AG04449 (cell line): ENCODE measurements around the gene C6orf132.

Experiments used
- CTCF ChIA-PET: fragments of 350-600 bp; formaldehyde crosslinking; extraction: SDS; loops from one replicate; lab custom pipeline; 2021; ENCODE audit warnings: antibody characterized with exemption; lab: Yijun Ruan, JAX
- POLR2A ChIA-PET: fragments of 400-600, 350-600 bp; formaldehyde crosslinking; extraction: SDS; loops from one replicate; lab custom pipeline; 2020; ENCODE audit warnings: antibody characterized with exemption, inconsistent platforms; lab: Yijun Ruan, JAX
- DNase-seq: peaks from one replicate; pipeline ENCODE4 v3.0.0-alpha.2; 2010; ENCODE audit warnings: low read depth, low spot score
- H3K4me3 ChIP-seq: 2 replicates; pipeline ENCODE4 v1.5.1; 2011; ENCODE audit warnings: low read depth, mild to moderate bottlenecking, control low read depth, low read length
- CTCF ChIP-seq: IDR thresholded peaks from one replicate; pipeline ENCODE4 v1.5.1; 2011; ENCODE audit warnings: mild to moderate bottlenecking, moderate library complexity, low read length, control low read depth, inconsistent platforms; ENCODE audit not compliant: insufficient read depth; ENCODE audit errors: missing control alignments

The C6orf132 gene

GRCh38 chr6:42088101-42088591, 54.3 kb downstream of the C6orf132 start:
- POLR2A ChIA-PET, result interaction anchor here (1.1 kb wide), 1 partner anchor 13 kb away, joined by 3 read pairs; no protein-coding TSS in a partner anchor
- TF ChIP-seq CTCF, result no peak
- CTCF ChIA-PET, result interaction anchor here (0.8 to 13.8 kb wide), 9 partner anchors 9 to 142 kb away, joined by 3 to 117 read pairs (median 6); no protein-coding TSS in a partner anchor
- no peak for DNase-seq
- H3K4me3 ChIP-seq, result no peak overlapping the region

- TF ChIP-seq CTCF, result peak; percentile 2
- ChIA-PET POLR2A (interaction anchor here (0.5 to 2.7 kb wide), 2 partner anchors 14 to 633 kb away, joined by 3 to 7 read pairs; no protein-coding TSS in a partner anchor), CTCF (interaction anchor here (0.9 to 13.8 kb wide), 9 partner anchors 8 to 461 kb away, joined by 3 to 117 read pairs (median 10); no protein-coding TSS in a partner anchor)
- no peak for DNase-seq
- H3K4me3 ChIP-seq, result no peak overlapping the region
These were observed 56.1 kb downstream of the C6orf132 start for GRCh38 chr6:42086046-42087035.

- CTCF ChIA-PET, result interaction anchor here (0.8 to 13.8 kb wide), 11 partner anchors 9 to 463 kb away, joined by 3 to 117 read pairs (median 7); partner anchors contain the start of gene TOMM6
These were observed 57.5 kb downstream of the C6orf132 start for GRCh38 chr6:42084889-42085288.

GRCh38 chr6:42083530-42083929, 58.9 kb downstream of the C6orf132 start:
- CTCF ChIA-PET, result interaction anchor here (0.9 to 13.8 kb wide), 10 partner anchors 7 to 296 kb away, joined by 3 to 276 read pairs (median 4); partner anchors contain the start of genes GUCA1A and TOMM6
- POLR2A ChIA-PET, result interaction anchor here (0.6 kb wide), 1 partner anchor 495 kb away, joined by 3 read pairs; no protein-coding TSS in a partner anchor
- TF ChIP-seq CTCF, result no peak
- DNase-seq, result no peak
- H3K4me3 ChIP-seq, result no peak overlapping the region

More at GRCh38 chr6:42084889-42085288, 57.5 kb downstream of the C6orf132 start:
- no peak overlapping the region for H3K4me3 ChIP-seq
- POLR2A ChIA-PET, result interaction anchor here (2.7 kb wide), 1 partner anchor 15 kb away, joined by 7 read pairs; no protein-coding TSS in a partner anchor
- no peak for DNase-seq
- TF ChIP-seq CTCF, result peak; percentile 39

- TF ChIP-seq CTCF, result no peak
- POLR2A ChIA-PET, result no interaction called here
- CTCF ChIA-PET, result interaction anchor here (1.0 to 13.8 kb wide), 8 partner anchors 4 to 294 kb away, joined by 3 to 276 read pairs (median 60); partner anchors contain the start of genes GUCA1A and MRPS10
These were observed 62.4 kb downstream of the C6orf132 start for GRCh38 chr6:42079941-42080464.

More at GRCh38 chr6:42079941-42080464, 62.4 kb downstream of the C6orf132 start:
- no peak for DNase-seq
- no peak overlapping the region for H3K4me3 ChIP-seq
